Stimulated activated CD8-positive, alpha-beta memory T cell treated with anti-CD3 and anti-CD28 coated beads, Interleukin-15, amount 100 ng/mL, for 4 hours (primary cell): ENCODE measurements around the gene PNKP.
"Not testable (repeated sequence)": the region's sequence is repeated elsewhere in the genome, so short reads cannot be mapped to it uniquely, and the experiment has no call there.

ENCODE experiments used
- DNase-seq, 2 donors: peaks; one replicate each; pipeline ENCODE4 v3.0.0-alpha.2; 2020; ENCODE audit warnings: low read depth in 2 of 2

The PNKP gene

GRCh38 chr19:49823472-49823871, 43.9 kb downstream of the PNKP start:
- no peak for DNase-seq

- DNase-seq: no peak
Observed at GRCh38 chr19:49820125-49820524, 47.3 kb downstream of the PNKP start.

- DNase-seq: not testable (repeated sequence)
Observed at GRCh38 chr19:49819452-49820115, 47.8 kb downstream of the PNKP start.

- DNase-seq: no peak
Observed at GRCh38 chr19:49818649-49819370, 48.6 kb downstream of the PNKP start.

- DNase-seq: peak; percentile 67 to 78
Observed at GRCh38 chr19:49817964-49818648, 49.3 kb downstream of the PNKP start, which contains the start of gene MED25. Gene MED25, plus strand, starts transcription at chr19:49818289. Its CDS starts 53 bp downstream, at chr19:49818342.

GRCh38 chr19:49816590-49816989, 50.8 kb downstream of the PNKP start:
- DNase-seq: no peak

- no peak for DNase-seq
Observed at GRCh38 chr19:49814010-49814409, 53.4 kb downstream of the PNKP start.

- DNase-seq: peak; percentile 75 to 89
Observed at GRCh38 chr19:49812997-49813861, 54.1 kb downstream of the PNKP start, which contains the start of gene FUZ. Gene FUZ, minus strand, starts transcription at chr19:49813292. Its CDS starts 186 bp downstream, at chr19:49813106.

- DNase-seq: no peak
Observed at GRCh38 chr19:49812452-49812996, 54.9 kb downstream of the PNKP start.

- no peak for DNase-seq
Observed at GRCh38 chr19:49811328-49811727, 56.0 kb downstream of the PNKP start.
